Measurements from ENCODE around the gene KRT28.

KRT28 gene

DNA sequence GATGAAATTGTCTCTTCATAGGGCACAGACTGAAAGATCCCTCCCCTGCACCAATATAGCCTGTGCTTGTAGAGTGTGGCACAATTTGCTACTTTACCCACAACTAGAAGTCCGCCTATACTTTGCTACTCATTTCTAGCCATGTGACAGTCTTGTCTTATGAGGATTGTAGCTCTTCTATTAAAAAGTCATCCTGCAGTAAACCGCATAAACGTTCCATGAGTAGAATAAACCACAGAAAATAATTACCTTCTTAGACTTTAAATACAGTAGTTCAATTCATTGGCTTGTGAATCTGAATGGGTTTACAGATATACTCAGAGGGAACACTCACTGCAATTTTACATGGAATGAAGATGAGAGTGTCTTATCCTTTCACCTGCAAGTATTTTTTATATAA lies 21.8 kb downstream of the KRT28 start:
- H3K4me1 ChIP-seq (ENCODE audit: insufficient read depth, insufficient read length), result no peaks in the 10 kb centered on the region
- no peak for TF ChIP-seq ZNF274 (IDR thresholded peaks at IDR 0.05; ENCODE audit: low read depth, low read length)
- no peak for TF ChIP-seq SUZ12 (IDR thresholded peaks at IDR 0.05; ENCODE audit: extremely low read depth, insufficient read depth, insufficient read length)
- TF ChIP-seq YY1 (IDR thresholded peaks at IDR 0.05; ENCODE audit: insufficient read depth, insufficient read length), result no peak
- H3K36me3 ChIP-seq (ENCODE audit: insufficient read depth, insufficient read length, low read length), result no peaks in the 10 kb centered on the region
- no peaks in the 10 kb centered on the region for H3K9me3 ChIP-seq (ENCODE audit: insufficient read depth, low read length)
- H3K9ac ChIP-seq (ENCODE audit: insufficient read length, low read depth), result no peak overlapping the region
- no peak for DNase-seq (ENCODE audit: low read depth, low spot score)
- H3K27me3 ChIP-seq (ENCODE audit: insufficient read depth, insufficient read length), result no peaks in the 10 kb centered on the region
- no peak overlapping the region for H3K4me3 ChIP-seq (ENCODE audit: insufficient read length, low read depth)

GRCh38 chr17:40777459-40777858 lies 22.3 kb downstream of the KRT28 start:
- TF ChIP-seq SUZ12 (IDR thresholded peaks at IDR 0.05; ENCODE audit: extremely low read depth, insufficient read depth, insufficient read length) (no peak), ZNF274 (IDR thresholded peaks at IDR 0.05; ENCODE audit: low read depth, low read length) (no peak), YY1 (IDR thresholded peaks at IDR 0.05; ENCODE audit: insufficient read depth, insufficient read length) (no peak)
- Histone ChIP-seq H3K4me1 (ENCODE audit: insufficient read depth, insufficient read length) (no peaks in the 10 kb centered on the region), H3K9ac (ENCODE audit: insufficient read length, low read depth) (no peak overlapping the region), H3K36me3 (ENCODE audit: insufficient read depth, insufficient read length, low read length) (no peaks in the 10 kb centered on the region), H3K9me3 (ENCODE audit: insufficient read depth, low read length) (no peaks in the 10 kb centered on the region), H3K27me3 (ENCODE audit: insufficient read depth, insufficient read length) (no peaks in the 10 kb centered on the region), H3K4me3 (ENCODE audit: insufficient read length, low read depth) (no peak overlapping the region)
- DNase-seq (ENCODE audit: low read depth, low spot score), result no peak

GRCh38 chr17:40775945-40776344 lies 23.8 kb downstream of the KRT28 start:
- TF ChIP-seq YY1 (IDR thresholded peaks at IDR 0.05; ENCODE audit: insufficient read depth, insufficient read length), result no peak
- no peak for DNase-seq (ENCODE audit: low read depth, low spot score)

GRCh38 chr17:40772101-40772500 lies 27.7 kb downstream of the KRT28 start, which contains the start of gene KRT26:
TSS of gene KRT26 (minus strand) at chr17:40772201. CDS start at chr17:40772113, 88 bp downstream.
- Histone ChIP-seq H3K9me3 (ENCODE audit: insufficient read depth, low read length) (no peaks in the 10 kb centered on the region), H3K9ac (ENCODE audit: insufficient read length, low read depth) (no peak within 1 kb of the TSS), H3K4me3 (ENCODE audit: insufficient read length, low read depth) (no peak within 1 kb of the TSS), H3K27me3 (ENCODE audit: insufficient read depth, insufficient read length) (no peaks in the 10 kb centered on the region), H3K36me3 (ENCODE audit: insufficient read depth, insufficient read length, low read length) (no peaks in the 10 kb centered on the region), H3K4me1 (ENCODE audit: insufficient read depth, insufficient read length) (no peaks in the 10 kb centered on the region)
- DNase-seq (ENCODE audit: low read depth, low spot score), result no peak
- TF ChIP-seq ZNF274 (IDR thresholded peaks at IDR 0.05; ENCODE audit: low read depth, low read length) (no peak), YY1 (IDR thresholded peaks at IDR 0.05; ENCODE audit: insufficient read depth, insufficient read length) (no peak), SUZ12 (IDR thresholded peaks at IDR 0.05; ENCODE audit: extremely low read depth, insufficient read depth, insufficient read length) (no peak)

More at GRCh38 chr17:40775945-40776344, 23.8 kb downstream of the KRT28 start:
- Histone ChIP-seq H3K36me3 (ENCODE audit: insufficient read depth, insufficient read length, low read length) (no peaks in the 10 kb centered on the region), H3K9me3 (ENCODE audit: insufficient read depth, low read length) (no peaks in the 10 kb centered on the region), H3K4me3 (ENCODE audit: insufficient read length, low read depth) (no peak overlapping the region), H3K9ac (ENCODE audit: insufficient read length, low read depth) (no peak overlapping the region), H3K27me3 (ENCODE audit: insufficient read depth, insufficient read length) (no peaks in the 10 kb centered on the region), H3K4me1 (ENCODE audit: insufficient read depth, insufficient read length) (no peaks in the 10 kb centered on the region)

DNA sequence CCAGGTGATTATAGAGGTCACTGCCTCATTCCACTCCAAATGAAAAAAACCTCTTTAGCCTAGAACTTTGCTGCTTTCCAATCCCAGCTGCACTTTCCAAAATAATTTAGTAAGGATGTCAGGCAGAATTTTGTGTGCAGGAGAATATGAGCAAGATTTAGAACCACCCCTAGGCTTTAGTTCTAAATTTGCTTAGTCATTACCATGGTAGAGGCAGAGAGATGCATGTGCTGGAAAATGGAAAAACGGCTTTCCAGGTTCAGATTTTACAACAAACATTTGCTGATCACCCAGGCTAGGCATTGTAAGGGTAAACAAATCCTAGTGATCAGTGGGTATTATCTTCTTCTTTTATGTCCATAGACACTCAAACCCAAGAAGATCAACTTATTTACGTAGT lies 34.1 kb downstream of the KRT28 start:
- Histone ChIP-seq H3K36me3 (ENCODE audit: insufficient read depth, insufficient read length, low read length) (no peaks in the 10 kb centered on the region), H3K4me1 (ENCODE audit: insufficient read depth, insufficient read length) (no peaks in the 10 kb centered on the region), H3K9me3 (ENCODE audit: insufficient read depth, low read length) (peaks cover 24% of the 10 kb centered on the region), H3K9ac (ENCODE audit: insufficient read length, low read depth) (no peak overlapping the region), H3K27me3 (ENCODE audit: insufficient read depth, insufficient read length) (no peaks in the 10 kb centered on the region), H3K4me3 (ENCODE audit: insufficient read length, low read depth) (no peak overlapping the region)
- TF ChIP-seq SUZ12 (IDR thresholded peaks at IDR 0.05; ENCODE audit: extremely low read depth, insufficient read depth, insufficient read length) (no peak), ZNF274 (IDR thresholded peaks at IDR 0.05; ENCODE audit: low read depth, low read length) (no peak), YY1 (IDR thresholded peaks at IDR 0.05; ENCODE audit: insufficient read depth, insufficient read length) (no peak)
- no peak for DNase-seq (ENCODE audit: low read depth, low spot score)

DNA sequence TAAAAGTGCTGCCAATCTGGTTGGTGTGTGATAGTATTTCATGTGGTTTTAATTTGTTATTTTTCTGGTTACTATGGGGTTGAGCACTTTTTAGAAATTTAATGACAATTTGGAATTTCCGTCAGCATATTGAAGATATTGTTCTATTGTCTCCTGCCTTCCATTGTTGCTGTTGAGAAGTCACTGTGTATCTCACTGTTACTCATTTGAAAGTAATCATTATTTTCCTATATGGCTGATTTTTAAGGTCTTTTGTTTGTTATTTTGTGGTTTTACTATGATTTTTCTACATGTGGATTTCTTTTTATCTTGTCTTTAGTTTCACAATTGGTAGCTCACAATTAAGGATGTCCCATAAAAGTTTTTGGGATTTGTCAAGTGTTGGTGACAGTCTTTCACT lies 36.0 kb downstream of the KRT28 start:
- H3K27me3 ChIP-seq (ENCODE audit: insufficient read depth, insufficient read length), result no peaks in the 10 kb centered on the region
- TF ChIP-seq YY1 (IDR thresholded peaks at IDR 0.05; ENCODE audit: insufficient read depth, insufficient read length), result no peak
- no peak for TF ChIP-seq SUZ12 (IDR thresholded peaks at IDR 0.05; ENCODE audit: extremely low read depth, insufficient read depth, insufficient read length)
- TF ChIP-seq ZNF274 (IDR thresholded peaks at IDR 0.05; ENCODE audit: low read depth, low read length), result no peak
- no peak overlapping the region for H3K4me3 ChIP-seq (ENCODE audit: insufficient read length, low read depth)
- H3K9me3 ChIP-seq (ENCODE audit: insufficient read depth, low read length), result peaks cover 39% of the 10 kb centered on the region
- no peak for DNase-seq (ENCODE audit: low read depth, low spot score)
- H3K36me3 ChIP-seq (ENCODE audit: insufficient read depth, insufficient read length, low read length), result no peaks in the 10 kb centered on the region
- H3K9ac ChIP-seq (ENCODE audit: insufficient read length, low read depth), result no peak overlapping the region
- H3K4me1 ChIP-seq (ENCODE audit: insufficient read depth, insufficient read length), result no peaks in the 10 kb centered on the region

- TF ChIP-seq YY1 (IDR thresholded peaks at IDR 0.05; ENCODE audit: insufficient read depth, insufficient read length), result no peak
- TF ChIP-seq SUZ12 (IDR thresholded peaks at IDR 0.05; ENCODE audit: extremely low read depth, insufficient read depth, insufficient read length), result no peak
- no peak for TF ChIP-seq ZNF274 (IDR thresholded peaks at IDR 0.05; ENCODE audit: low read depth, low read length)
- Histone ChIP-seq H3K27me3 (ENCODE audit: insufficient read depth, insufficient read length) (no peaks in the 10 kb centered on the region), H3K4me3 (ENCODE audit: insufficient read length, low read depth) (no peak overlapping the region), H3K36me3 (ENCODE audit: insufficient read depth, insufficient read length, low read length) (no peaks in the 10 kb centered on the region), H3K9me3 (ENCODE audit: insufficient read depth, low read length) (peaks cover 39% of the 10 kb centered on the region), H3K9ac (ENCODE audit: insufficient read length, low read depth) (no peak overlapping the region), H3K4me1 (ENCODE audit: insufficient read depth, insufficient read length) (no peaks in the 10 kb centered on the region)
- no peak for DNase-seq (ENCODE audit: low read depth, low spot score)
These were observed 39.4 kb downstream of the KRT28 start for GRCh38 chr17:40760105-40761016.

Data from NT2/D1 (cell line).